NCI-H524 treated with DMSO at 0.1 percent for 48 hours (cell line): ENCODE measurements around the gene KCNIP2.

Experiments used
- DNase-seq: peaks from one replicate; lab custom pipeline; 2025; lab: John Stamatoyannopoulos, UW

KCNIP2 gene

GRCh38 chr10:101843032-101844021, at the start of gene KCNIP2:
Gene KCNIP2 (minus strand): TSS chr10:101843800. CDS start chr10:101843568, 232 bp downstream.
- DNase-seq, result no peak

DNA sequence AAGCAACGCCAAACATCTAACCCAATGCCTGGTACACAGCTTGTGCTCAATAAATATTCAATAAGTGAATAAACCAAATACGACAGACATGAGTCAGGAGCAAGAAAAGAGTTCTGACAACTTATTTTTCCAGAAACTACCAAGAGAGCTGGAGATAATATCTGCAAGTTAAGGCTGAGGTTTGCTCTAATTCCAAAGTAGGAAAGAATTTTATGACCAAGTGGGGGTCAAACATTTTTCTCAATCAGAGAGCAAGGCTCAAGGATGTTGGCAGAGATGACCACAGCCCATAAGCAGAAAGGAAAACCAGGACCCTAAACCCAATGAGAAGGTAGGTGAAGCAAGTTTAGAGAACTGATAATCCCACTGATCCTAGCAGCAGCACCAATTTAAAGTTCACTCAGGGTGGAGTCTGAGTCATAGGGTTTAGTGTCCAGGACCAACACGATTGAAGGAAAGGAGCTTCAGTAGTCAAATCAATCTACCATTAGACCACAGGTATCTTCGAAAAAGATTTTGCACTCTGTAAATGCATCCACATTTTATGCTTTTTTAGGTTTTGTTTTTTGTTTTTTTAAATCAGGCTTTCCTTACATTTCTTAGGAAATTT, 49.3 kb upstream of the KCNIP2 start:
- no peak for DNase-seq

DNA sequence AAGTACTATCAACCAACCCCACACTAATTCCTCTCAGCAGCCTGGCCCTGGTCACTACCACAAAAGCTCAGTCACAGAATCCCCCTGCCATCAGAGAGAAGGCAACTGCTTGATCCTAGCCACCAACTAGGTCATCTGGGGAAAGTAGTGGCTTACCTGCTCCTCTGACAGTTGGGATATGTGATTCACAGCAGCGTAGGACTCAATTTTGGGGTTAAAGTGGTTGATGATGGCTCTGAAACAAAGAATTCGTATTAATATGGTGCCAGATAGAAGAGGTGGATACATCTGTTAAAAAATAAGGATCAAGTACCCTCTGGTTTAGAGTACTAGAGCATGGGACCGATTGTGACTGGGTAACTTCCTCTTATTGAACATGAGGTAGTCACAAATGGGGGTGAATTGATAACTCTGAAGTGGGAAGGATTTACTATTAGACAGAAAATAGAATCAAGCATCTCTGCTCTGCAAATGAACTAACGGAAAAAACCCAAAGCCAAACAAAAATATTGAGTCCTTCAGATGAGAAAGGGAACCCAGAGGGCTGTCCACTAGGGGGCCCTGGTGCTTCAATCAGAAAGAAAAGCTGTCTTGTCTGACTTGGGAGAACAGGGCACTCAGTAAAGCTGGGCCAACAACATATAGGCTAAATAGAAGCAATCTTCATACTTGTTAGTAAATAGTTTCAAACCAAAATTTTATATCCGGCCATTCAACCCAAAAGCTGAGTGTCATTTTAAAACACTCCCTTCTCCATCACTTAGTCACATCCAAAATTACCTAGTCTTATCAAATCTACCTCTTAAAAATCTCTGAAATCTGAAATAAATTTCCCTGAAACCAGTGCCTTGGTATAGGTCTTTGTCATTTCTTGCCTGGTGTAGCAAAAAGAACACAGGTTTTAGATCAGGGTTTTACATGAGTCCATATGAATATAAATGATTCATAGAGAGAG, 45.9 kb upstream of the KCNIP2 start:
- DNase-seq, result no peak

DNA sequence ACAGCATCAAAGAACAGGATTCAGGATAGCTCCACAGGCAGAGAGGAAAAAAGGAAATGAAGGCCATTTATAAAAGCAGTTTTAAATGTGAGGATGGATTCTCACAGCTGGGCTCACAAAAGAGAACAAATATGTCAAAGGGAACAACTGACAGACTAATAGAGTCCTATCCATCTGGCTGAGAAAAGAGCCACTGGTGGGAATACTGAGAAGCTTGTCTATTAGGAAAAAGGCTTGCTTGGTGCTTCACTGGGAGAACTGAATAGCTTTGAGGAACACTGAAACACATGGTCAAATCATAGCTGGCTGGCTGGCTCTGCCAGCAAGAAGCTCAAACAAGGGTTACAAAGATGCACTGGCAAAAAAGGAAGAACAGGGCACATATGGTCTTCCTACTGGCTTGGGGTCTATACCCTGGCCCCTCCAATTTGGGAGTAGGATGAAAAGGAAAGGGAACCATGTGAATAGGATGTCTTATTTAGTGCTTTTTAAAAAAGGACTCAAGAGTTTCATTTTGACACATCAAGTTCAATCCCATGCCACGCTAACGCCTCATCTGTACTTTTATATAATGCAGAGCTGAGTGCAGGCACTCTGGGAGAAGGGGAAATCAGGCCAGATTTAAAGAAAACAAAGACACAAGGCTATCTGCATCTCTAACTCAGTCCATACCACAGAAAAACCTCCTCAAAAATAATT, 44.8 kb upstream of the KCNIP2 start:
- no peak for DNase-seq

GRCh38 chr10:101887775-101888174, 44.2 kb upstream of the KCNIP2 start:
- DNase-seq, result no peak

DNA sequence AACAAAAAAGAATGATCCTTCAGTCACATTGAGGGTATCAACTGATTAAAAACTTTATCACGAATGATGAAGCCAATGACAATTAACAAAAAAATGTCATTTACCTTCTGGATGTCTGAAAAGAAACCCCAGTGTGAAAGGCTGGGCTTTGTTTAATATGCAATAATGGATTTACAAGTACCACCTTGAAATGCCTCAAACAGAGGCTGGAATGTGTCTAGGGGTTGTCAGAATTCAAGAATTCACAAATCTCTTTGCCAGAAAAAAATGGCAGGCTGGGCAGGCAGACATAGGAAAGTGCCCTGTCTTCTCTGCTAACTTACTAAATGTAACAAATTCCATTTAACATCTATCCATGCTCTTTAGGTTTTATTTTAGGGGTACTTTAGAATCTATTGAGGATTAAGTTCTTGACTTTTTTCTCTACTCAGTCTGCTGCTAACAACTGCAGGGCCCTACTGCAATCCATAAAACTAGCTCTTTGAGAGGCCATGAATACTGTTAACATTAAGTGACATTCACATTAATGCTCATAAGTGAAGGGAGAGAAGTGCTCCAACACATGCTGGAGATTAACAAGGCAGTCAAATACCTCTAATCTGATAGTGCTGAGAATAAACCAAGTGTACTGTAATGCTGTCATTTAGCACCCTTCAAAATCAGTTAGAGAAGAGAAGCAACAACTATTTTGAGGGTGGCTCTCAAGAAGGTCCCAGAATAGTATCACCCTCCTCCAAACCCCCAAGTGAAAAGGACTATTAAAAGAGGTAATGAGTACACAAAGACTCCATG, 43.1 kb upstream of the KCNIP2 start:
- no peak for DNase-seq

GRCh38 chr10:101881036-101881774, 37.6 kb upstream of the KCNIP2 start:
- no peak for DNase-seq

DNA sequence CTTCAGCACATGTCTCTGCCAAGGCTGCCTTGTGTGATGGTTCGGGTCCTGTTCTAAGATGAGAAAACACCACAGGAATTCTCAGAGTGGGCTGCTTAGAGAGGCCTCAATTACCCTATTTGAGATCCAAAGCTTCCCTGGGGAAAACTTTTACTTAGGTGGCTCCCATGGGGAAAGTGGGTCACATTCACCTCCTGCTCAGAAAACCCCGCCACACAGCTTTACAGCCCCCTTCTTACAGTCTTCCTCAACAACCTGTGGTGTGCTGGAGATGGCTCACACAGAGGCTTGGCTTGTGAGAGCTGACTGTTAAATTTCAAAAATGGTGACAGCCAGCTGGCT, 36.6 kb upstream of the KCNIP2 start:
- DNase-seq, result no peak

GRCh38 chr10:101879456-101880231, 36.0 kb upstream of the KCNIP2 start:
- no peak for DNase-seq

DNA sequence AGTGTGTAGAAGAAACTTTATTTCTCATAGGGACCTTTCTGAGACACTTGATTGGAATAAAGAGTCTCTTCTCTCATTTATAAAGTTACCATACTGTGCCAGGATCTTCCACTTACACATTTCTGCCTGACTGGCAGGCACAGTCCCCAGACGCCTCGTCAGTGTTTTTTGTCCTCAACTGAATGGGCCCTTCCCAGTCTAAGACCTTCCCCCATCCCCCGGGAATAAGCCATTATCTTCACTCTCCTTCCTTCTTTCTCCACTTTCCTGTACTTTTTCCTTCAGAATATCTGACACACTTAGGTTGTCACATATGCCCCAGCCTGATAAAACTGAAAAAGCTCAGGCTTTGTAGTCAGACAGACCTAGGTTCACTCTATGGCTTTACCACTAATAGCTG, 35.3 kb upstream of the KCNIP2 start:
- DNase-seq, result no peak

DNA sequence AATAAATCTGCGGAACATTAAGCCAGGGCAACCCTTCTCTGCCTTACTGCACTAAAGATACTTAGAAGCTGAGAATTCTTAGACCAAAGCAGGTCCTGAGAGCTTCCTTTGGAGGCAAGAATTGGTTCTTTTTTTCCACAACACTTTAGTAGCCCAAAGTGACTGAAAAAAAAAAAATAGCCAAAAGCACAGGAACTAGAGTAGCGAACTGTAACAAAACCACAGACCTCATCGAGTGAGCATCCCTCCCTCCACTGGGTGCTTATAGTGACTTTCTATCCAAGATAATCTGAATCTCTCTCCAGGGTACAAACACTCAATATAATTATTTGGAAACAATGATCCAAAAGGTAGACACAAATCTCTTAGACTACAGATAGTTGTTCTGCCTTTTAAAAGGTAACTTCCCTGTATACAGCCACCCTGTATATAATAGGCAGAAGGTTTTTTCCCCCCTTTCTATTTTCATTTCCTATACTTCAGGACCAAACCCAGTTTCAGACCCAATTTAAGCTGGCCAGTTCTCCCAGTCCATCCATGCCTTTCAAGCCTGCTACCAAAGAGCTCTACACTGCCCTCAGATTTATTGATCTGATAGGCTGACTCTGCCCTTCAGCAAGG, 31.6 kb upstream of the KCNIP2 start:
- no peak for DNase-seq

DNA sequence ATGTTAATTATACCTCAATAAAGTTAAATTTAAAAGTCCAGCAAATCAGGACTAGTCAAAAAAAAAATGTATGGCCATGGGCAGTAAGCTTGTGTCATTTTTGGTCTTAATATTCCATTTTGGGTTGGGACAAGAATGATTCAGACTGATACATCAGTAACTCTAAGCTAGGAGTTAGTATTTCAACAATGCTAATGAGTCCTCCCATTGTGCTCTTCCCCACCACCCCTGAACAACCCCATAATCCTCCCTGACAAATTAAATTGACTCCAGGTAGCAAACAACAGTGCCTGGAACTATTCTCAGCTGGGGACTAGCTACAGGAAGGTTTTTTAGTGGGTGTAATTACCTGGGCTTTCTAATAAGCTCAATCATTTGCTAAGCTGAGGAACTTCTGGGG, 30.7 kb upstream of the KCNIP2 start:
- DNase-seq, result no peak

- no peak for DNase-seq
Observed at GRCh38 chr10:101867931-101868330, 24.3 kb upstream of the KCNIP2 start.

DNA sequence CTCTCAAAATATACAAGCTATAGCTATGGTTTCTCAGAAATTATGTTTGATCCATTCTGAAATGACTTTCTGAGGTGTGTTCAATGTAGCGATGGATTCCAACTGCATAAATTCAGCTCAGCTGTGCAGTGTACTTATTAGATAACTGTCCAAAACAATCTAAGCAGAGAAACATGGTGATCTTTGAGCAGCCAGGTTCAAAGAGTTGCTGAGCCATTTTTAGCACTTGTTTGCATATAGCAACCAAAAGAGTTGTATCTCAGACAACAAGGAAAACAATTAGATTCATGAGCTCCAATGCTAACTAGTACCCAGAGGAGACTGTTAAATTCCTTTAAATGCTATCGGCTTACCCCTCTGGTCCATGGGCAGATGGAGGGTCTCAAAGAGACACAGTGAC, 15.9 kb upstream of the KCNIP2 start:
- DNase-seq, result no peak

DNA sequence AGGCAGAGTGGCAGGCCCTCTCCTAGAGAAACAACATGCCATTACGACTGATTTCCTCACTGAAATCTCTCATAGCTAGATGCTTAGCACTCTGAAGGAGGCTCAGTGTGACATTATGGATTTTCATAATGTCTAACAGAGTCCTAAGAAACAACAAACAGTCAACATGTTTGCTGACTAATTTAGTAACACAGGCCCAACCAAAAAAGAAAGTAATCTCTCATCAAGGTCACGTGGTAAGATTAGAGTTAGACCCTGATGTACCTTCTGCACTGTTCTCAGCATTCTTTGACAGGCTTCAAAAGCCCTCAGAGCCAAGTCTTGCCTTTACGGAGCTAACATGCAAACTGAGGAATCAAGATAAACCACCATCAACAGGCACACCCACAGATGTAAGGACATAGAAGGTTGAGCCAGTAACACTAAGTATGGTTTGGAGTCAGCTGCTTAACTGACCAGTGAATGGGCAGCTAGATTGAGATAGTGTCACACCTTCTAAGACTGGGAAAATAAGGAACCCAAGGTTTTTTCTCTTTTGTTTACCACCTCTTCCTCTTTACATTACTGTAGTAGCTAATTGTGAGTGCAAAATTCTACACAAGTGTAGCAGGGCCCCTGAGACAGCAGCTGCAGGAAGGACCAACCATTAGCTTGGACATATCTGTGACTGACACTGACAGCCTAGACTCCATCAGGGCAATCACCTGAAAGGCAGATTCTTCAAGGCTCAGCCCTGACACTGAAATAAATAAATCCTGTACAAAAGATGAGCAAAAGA, 15.3 kb upstream of the KCNIP2 start:
- no peak for DNase-seq

DNA sequence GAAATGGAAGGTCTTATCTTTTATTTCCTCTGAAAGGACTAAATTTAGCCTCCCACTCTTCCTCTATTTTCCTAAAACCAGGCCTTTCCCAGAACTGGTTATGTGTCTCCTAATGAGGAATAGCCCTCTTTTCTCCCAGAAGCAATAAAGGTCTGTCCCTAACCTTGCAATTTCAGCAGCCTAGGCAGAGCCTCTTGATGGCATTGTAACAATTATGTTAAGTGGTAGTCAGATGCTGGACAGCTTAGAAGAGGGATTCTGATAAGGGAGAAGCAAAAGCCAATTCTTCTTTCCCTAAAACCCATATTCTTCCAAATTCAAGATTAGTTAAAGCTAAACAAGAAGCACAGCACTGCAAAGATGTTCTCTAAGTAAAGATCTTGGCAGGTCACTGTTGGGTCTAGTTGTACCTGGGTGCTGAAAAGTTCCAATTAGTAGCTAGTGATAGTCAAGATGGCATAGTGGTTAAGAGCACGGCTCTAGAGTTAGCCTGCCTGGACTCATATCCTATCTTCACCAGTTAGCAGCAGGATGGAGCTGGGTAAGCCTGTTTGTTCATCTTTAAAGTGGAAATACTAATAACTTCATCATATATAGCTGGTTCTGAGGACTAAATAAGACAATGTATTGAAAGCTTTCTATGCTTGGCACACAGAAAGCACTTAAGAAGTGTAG, 14.3 kb upstream of the KCNIP2 start:
- no peak for DNase-seq

DNA sequence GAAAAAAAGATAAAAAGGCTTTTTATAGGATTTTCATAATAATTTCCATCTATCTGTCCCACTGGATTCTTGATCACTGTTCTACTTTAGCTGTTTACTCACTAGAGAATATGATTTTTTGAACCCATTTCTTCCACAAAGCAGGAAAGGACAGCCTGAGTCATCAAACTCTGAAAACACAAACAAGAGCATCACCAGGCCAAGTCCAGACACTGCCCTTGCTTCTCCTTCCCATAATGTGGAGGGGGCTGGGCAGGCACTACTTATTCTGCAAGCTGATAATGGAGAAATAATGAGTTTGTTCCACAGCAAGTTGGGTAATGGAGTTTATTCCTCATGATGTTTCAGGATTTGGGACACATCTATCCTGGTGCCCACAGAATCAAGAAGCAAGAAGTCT, 13.0 kb upstream of the KCNIP2 start:
- DNase-seq, result no peak
